OCI-M1 (cell line): Measurements from ENCODE around the gene DNASE1L1.

Experiments
- DNase-seq: peaks from one replicate; lab custom pipeline; 2025; lab: John Stamatoyannopoulos, UW

DNASE1L1 gene

DNA sequence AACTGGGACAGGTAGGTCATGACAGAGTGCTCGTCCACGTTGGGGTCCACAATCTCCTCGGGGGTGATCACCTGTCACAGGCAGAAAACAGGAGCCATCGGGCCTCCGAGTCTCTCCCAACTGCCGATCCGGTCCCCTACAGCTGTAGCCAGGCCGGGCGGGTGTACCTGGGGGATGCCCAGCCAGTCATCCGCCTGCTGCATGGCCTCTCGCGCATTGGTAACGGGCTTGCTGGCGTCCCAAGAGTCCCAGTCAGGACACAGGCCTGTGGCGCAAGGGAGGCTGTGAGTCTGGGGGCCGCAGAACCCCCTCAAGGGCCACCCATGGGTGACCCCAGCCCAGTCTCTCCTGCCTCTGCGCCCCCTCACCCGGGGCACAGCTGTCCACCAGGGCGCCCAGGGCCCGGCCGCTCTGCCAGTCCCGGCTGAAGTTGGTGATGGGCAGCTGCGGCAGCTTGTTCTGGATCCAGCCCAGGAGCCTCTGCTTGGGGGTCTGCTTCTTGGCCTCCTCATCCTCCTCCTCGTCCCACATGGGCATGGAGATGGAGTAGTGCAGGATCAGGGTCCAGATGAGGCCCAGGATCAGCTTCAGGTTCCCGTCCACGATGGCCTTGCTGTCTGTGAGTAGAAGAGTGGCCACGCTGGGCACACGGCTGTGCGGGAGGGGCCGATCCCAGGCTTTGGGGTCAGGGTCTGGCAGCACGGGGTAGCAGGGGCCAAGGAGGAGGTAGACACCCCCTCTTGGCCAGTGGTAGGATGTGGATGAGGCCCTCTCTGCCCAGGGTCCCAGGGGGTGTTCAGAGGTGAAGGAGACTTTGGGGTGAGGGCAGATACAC lies 41.4 kb downstream of the DNASE1L1 start:
- no peak for DNase-seq

GRCh38 chrX:154366666-154367055 lies 42.4 kb downstream of the DNASE1L1 start:
- no peak for DNase-seq

DNA sequence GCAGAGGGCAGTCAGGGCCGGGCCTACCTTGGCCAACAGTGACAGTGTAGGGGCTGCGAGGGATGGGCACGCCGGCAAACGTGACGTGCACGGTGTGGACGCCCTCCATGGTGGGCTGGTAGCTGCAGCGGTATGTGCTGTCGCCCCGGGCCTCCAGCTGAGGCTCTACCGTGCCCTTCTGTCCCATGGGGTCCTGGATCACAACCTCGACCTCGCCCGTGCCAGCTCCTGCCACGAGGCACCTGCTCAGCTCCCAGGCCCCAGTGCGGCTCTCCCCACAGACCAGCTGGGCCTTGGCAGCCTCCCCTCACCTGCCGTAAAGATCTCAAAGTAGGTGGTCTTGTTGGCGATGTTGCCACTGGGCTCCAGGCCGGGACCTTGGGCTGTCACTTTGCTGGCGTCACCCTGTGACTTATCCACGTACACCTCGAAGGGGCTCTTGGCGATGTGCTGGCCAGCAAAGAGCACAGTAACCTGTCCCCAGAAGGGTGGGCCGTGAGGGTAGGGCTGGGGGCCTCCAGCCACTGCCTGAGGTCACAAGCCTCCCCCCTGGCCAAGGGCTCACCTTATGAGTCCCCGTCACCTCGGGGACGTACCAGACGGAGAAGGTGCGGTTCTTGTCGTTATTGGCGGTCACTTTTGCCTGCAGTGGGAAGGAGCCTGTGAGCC lies 42.9 kb downstream of the DNASE1L1 start:
- DNase-seq: no peak

GRCh38 chrX:154365052-154365600 lies 43.9 kb downstream of the DNASE1L1 start:
- no peak for DNase-seq

- DNase-seq: no peak
Measured at GRCh38 chrX:154363706-154364439, 45.2 kb downstream of the DNASE1L1 start.

- no peak for DNase-seq
Measured at GRCh38 chrX:154362085-154362742, 46.8 kb downstream of the DNASE1L1 start.

DNA sequence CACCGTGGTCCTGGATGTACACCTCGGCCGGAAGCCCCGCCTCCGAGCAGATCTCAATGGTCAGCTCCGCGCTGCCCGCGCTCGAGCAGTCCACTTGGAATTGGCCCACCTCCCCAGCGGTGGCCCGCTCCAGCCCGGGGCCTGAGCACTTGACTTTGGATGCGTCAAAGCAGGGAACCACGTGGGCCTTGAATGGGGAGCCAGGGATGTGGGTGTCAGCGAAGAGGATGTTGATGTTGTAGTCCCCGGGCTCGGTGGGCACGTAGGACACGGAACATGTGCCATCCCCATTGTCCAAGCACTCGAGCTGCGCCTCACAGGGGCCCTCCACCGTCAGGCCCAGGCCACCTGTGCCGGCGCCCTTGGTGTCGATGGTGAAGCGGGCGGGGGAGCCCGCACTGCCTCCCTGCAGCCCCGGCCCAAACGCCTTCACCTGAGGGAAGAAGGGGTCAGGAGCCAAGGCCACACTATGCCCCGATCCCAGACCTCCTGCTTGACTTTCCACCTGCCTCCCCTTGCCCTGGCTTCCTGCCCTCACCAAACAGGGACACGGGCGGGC lies 48.8 kb downstream of the DNASE1L1 start:
- DNase-seq: no peak

DNA sequence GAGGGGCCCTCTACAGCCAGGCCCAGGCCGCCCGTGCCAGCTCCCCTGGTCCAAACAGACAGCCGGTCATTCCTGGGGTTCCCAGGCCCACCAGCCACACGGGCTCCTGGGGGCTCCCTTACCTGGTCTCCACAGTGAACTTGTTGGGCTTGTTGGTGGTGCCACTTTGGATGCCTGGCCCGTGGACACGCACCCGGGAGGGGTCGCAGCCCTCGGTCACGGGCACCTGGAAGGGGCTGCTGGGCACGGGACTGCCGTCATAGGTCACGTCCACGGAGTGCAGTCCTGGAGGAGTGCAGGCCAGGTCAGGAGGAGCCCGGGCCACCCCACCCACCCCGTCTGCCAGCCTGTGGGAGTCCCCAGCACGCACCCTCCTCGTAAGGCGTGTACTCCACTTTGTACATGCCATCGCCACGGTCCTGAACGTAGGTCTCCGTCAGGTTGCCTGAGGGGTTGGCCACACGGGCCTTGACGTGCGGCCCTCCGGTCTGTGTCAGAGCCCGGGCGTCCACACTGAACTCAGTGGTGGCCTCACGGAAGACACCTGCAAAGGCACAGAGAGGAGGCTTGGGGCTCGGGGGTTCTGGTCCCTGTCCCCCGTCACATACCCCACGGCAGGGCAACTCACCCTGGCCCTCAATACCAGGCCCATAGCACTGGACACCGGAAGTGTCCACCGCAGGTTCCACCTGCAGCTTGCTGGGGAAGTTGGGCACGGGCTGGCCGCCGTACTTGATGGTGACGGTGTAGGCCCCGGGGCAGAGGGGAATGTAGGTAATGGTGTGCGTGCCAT lies 49.5 kb downstream of the DNASE1L1 start:
- DNase-seq: no peak

DNA sequence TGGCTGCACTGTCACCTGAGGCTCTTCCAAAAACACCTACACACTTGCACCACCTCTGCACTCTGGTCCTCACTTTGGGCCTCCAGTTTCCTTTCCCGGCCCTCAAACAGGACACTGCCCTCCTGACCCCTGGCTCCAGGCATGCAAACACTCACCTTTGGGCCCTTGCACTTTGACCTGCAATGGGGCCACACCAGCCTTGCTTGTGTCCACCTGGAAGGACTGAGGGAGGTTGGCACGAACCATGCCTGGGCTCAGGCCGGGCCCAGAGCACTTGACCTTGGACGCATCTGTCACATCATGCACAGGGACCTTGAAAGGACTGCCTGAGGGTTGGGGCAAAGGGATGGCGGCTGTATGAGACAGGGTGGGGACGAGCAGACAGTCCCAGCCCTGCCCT lies 50.2 kb downstream of the DNASE1L1 start:
- no peak for DNase-seq

GRCh38 chrX:154358011-154358410 lies 51.0 kb downstream of the DNASE1L1 start:
- no peak for DNase-seq

GRCh38 chrX:154357205-154357604 lies 51.8 kb downstream of the DNASE1L1 start:
- DNase-seq: no peak

- no peak for DNase-seq
Measured at GRCh38 chrX:154356596-154356995, 52.5 kb downstream of the DNASE1L1 start.

GRCh38 chrX:154355776-154356140 lies 53.3 kb downstream of the DNASE1L1 start:
- DNase-seq: no peak

- no peak for DNase-seq
Measured at GRCh38 chrX:154355094-154355775, 53.8 kb downstream of the DNASE1L1 start.

- DNase-seq: no peak
Measured at GRCh38 chrX:154354516-154354915, 54.5 kb downstream of the DNASE1L1 start.

DNA sequence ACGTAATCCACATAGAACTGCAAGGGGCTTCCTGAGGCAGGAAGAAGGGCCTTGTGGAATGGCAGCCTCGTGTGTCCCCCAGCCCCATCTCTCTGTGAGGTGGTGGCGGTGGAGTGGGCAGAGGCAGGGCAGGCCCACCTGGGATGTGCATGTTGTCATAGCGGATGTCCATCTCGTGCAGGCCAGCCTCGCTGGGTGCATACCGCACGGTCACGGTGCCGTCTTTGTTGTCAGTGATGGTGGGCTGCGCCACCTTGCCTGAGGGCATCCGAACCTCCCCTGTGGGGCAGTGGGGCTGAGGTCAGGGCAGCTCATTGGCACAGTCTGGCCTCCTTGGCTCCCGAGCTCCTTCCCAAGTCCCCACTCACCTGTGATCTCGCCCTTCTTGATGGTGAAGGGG lies 55.0 kb downstream of the DNASE1L1 start:
- no peak for DNase-seq

GRCh38 chrX:154353172-154353843 lies 55.7 kb downstream of the DNASE1L1 start:
- no peak for DNase-seq

GRCh38 chrX:154352466-154352865 lies 56.6 kb downstream of the DNASE1L1 start:
- DNase-seq: no peak

DNA sequence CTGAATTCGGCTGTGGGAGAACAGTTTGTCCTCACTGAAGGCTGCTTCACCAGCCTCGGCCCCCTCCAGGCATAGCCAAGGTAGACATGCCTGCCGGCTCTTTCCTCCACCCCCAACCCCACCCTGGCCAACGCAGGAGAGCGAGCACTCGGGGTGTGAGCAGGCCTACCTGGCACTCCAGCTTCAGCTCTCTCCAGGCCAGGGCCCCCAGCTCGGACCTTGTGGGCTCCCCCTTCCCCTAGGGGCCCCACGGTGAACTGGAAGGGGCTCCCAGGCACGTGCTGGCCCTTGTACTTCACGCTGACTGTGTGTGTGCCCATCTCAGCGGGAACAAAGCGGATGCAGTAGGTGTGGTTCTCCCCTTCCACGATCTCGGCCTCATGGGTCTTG lies 57.0 kb downstream of the DNASE1L1 start:
- DNase-seq: no peak
